HG03064 (cell line): Measurements from ENCODE around the gene BMP5.
A peak's percentile ranks its signal among the peaks of the same experiment; 100 is the strongest.

Experiments used
- ATAC-seq: cut with Tn5 transposase; IDR thresholded peaks from one replicate; pipeline ENCODE4 v1.9.1; 2021; ENCODE audit warnings: low read depth; ENCODE audit not compliant: unreplicated experiment

The BMP5 gene

DNA sequence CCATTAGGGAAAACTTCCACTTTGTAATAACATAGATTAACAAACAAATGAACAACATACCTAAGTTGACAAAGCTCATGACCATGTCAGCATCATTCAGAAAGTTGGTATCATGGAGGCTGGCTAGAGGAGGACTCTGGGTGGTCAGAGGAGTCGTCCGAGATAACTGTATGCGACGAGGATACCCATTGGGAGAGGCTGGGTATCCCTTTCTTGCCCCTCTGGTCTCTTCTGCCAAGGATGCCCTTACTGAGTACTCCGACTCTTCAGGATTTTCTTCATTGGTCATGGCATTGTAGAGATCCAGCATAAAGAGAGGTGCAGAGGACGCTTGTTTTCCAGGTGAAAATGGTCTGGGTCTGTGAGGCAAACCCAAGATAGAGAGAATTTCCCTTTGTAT lies 1.1 kb downstream of the BMP5 start:
- ATAC-seq, result no peak

DNA sequence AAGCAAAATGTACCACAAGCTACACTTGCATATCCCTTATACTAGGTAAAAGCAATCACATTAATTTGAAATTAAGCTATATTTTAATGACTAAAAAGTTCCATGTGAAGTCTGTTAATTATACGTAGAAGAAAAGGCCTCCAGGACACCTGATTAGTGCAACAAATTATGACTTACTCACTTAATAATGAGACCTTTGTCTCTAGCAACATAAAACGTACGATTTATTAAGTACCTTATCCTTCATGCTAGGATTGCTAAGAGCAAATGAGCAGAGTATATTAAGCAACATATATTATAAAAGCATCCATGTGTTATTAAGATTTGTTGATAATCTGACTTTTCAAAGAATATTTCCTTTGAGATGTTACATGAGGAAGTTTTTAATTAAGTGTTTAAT lies 2.5 kb downstream of the BMP5 start:
- ATAC-seq, result no peak

DNA sequence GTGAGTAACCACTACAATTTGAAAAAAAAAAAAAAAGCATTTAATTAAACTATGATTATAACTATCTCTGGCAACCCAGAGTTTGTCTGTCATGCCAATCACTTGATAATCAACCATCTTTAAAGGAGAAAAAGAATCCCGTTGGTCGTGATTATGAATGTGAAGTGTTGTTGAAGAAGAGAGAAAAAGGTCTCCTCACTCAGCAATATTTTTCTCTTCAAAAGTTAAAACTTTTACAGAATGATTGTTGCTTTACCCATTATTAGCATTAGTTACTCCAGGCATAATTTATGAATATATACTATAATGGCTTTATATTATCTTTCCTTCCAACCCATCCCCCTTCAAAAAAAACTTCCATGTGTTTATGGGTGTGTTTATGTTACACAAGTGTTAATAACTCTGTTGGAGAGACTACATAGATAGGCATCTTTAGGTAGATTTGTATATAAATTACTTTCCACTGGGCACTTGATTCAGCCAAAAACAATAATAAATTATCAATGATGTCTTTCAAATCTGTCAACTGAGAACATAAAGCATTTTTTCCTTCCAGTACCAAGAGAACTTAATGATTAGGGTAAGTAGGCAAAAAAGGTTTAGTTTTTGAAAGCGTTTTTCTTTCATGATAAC lies 5.1 kb downstream of the BMP5 start:
- ATAC-seq, result no peak

DNA sequence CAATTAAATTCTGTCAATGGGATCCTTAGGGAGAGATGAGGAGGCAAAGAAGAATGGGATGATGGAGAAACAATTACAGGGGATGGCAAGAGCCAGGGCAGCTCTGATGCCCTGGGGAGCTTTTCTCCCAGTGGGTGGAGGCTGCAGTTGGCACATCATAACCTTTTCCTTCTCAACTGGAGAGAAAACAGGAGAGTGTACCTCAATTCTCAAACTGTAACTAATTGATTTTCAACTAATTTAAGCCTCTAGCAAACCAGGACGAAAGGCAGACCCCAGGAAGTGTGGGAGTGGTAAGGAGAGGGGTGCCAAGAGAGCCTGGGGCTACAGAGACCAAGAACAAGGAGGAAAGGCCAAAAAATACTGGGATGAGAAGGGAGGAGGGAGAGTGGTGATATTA lies 5.7 kb downstream of the BMP5 start:
- ATAC-seq, result no peak

DNA sequence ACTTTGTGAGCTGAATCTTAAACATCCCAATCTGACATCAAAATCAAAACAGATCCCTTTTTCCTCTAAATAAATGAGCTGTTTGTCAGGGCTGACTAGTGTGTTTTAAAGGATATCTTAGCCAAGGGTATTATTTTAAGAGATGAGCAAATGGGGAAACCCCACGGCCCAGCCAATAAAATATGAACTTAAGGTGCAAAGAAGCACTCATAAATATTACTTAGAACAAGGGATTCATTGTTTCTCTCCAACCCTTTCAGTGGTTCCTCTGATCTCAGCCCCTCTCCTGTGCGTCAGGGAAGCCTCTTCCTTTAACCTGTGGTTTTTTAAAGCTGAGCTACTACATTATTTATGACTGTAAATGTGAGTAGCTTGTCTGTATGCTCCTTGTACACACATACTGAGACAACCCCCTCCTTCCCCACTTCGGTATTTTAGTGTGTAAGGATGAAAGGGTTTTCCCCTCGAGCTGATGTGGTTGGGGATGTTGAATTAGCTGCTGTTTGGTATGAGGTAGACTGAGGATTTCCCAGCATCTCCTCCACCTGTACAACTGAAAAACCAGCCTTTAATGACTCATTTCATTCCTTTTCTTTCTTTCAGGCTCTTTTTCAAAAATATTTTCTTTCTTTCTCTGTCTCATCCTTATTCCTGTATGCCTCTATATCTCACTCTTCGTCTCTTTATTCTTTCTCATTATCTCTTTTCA lies 6.5 kb downstream of the BMP5 start:
- peak; percentile 93 for ATAC-seq

DNA sequence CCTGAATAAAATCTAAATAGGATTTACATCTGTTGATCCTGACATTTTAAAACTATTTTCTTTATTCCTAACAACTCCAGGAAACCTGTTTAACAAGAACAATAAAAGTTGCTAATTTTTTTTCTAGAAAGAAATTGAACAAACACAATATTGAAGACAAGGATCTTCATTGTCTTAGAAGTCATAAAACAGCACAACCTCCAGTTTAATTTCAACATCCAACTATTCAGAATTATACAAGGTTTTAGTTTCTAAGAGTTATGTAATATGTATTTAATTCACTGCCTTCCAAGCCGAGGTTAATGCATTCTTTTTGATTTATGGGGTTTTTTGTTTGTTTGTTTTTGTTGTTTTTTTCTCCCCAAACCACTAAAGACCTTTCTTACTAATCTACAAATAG lies 7.2 kb downstream of the BMP5 start:
- no peak for ATAC-seq

DNA sequence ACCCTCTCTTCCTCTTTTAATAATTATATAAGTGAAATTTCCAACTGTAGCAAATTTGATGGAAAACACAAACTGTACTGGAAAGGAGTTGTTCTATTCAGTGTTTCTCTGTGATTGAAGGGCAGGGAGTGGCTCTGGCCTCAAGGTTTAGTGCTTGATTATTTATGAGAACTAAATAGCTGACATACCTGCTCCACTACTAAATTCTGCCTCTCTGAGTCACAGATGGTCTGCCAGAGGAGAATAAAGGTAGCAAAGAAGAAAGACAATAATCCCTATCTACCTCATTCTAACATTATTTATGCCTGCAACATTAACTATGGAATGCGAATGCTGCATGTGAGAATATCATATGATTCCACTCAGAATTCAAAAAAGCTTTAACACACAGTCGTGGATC lies 9.3 kb downstream of the BMP5 start:
- no peak for ATAC-seq

DNA sequence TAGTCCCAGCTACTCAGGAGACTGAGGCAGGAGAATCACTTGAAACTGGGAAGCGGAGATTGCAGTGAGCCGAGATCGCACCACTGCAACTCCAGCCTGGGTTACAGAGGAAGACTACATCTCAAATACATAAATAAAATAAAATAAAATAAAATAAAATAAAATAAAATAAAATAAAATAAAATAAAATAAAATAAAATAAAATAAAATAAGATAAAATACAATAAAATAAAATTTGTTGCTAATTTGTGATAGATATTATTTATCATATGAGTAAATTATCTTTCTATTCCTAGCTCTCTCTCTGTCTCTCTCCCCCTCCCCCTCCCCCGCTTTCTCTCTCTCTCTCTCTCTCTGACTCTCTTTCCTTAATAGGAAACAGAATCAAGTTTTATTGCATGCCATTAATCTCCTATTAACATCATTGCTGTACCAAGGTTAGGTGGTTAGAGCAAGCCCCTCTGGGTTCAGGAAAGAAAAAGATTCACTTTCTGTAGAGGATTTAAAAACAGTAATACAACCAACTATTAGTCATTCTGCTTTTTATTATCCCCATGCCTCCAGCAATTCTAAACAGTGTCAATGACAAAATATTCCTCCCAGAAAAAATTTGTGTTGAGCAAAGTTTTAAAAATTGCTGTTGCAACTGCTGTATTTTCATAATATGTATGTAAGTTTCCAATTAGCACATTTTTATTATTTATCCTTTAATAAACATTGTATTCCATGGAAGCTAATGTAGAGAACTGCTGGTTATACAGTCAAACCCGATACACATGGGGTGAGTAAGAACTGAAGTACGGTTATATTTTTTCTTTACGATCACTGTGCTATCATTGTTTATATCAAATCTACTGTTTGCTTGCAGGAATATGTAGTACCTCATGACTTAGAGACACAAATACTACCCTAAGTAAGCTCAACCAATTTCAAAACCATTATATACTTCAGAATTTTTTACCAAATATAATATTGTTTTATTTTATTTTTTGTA lies 22.1 kb downstream of the BMP5 start:
- no peak for ATAC-seq

DNA sequence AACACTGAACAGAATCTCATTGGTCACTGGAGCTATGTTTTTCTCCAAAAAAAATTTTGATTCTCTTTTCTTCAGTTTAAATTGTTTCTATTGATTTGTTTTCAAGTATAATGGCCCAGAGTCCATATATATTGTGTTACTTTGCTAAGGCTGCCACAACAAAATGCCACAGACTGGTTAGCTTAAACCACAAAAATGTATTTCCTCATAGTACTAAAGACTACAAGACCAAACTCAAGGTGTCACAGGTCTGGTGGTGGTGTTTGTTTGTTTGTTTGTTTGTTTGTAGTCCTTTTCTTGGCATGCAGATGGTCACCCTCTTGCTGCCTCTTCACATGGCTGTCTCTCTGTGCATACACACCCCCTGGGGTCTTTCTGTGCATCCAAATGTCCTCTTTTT lies 34.0 kb downstream of the BMP5 start:
- ATAC-seq, result no peak

DNA sequence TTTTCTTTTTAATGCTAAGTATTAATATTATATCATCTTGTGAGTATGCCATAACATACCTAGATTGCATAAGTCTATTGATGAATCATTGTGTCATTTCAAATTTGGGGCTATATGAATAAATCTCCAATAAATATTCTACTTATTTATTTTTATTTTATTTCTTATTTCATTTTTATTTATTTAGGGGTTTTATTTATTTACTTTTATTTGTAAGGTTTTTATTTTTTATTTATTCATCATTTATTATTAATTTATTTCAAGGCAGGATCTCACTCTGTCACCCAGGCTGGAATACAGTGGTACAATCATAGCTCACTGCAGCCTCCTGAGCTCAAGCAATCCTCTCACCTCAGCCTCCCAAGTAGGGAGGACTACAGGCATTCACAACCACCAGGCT lies 36.3 kb downstream of the BMP5 start:
- ATAC-seq, result no peak

DNA sequence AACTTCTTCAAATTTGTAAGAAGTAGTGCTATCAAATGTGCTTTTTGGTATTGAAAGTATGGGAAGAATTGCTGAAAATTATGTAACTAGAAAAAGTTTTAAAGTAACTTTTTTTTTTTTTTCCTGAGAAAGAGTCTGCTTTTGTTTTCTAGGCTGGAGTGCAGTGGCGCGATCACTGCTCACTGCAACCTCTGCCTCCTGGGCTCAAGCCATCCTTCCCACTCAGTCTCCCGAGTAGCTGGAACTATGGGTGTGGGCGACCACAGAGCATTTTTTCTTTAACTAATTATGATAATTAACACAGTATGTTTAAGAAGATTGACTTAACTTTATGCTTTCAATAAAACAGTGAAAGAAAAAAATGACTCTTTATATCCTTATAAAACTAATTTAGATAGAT lies 38.4 kb downstream of the BMP5 start:
- no peak for ATAC-seq

DNA sequence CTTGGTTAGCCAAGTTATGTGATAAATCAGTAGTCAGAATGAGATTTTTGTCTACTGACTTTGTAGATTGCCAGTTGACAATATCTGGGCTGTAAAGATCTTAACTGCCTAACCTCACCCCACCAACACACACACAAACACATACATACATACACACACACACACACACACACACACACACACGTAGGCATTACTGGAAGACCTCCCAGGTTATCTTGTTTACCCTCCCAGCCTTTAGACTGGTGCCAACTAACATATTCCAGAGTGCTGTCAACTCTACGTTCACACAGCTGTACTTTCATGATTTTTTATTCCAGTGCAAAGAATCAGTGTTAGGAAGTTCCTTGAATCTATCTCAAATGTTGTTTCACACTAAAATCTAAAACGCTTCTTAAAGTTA lies 38.9 kb downstream of the BMP5 start:
- ATAC-seq, result no peak

DNA sequence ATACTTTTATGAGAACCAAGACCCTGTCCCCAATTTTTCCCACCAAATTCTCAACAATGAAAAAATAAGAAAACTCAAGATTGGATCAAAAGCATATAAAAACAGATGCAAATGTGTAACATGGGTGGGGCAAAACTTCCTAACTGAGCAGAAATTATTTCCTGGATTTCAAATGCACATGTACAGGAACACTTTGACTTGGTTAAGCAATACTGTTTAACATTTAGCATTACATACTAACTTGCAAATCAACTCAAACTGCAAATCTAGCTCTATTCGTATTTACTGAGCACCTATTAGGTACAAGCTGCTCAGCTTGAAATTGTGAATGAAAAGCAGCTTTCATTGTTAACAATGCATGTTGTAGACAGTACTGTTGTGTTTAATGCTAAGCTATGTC lies 40.2 kb downstream of the BMP5 start:
- ATAC-seq, result no peak

DNA sequence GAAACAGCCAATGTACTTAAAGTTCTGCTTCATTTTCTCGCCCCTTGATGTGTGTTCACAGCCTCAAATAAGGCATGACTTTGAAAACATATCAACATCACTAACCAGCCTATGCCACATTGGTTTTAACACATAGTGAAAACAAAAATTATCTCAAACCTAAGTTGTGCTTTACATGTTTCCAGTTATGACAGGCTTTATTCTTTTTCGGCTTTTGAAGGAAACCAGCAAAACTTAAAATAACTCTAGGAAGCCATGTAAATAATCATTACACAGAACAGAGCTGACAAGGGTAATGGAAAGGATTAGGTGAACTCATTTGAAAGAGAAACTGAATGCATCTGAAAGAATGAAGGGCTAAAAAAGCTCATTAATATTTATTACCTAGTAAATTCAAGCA lies 42.1 kb downstream of the BMP5 start:
- peak; percentile 79 for ATAC-seq

DNA sequence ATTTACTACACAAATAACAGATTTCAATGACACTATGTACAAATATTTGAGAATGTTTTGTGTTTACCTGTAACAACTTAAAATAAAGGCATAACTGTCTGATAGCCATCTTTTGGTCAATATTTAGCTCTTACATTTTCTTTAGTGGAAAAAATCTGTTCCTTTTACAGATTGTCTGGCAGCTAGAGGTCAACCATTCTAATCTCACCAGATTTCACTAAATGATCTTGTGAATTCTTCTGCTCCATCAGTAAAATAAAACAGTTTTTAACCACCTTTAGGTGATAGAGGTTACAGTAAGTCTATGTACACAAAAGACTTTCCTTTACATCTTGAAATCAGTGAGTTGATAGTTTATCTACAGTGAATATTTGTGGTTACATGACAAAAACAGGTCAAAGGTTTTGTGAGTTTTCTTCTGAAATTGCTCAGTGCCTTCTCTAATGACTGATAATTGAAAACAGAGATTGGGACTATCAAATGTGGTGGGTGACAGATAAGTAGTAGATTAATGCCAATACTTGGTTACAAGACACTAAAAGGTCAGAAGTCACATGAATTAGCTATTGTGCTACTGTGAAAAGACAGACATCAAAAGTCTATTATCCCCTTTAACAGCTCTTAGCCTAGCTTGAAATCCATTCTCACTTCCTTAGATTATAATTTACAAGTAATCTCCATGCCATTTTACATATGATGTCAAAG lies 47.4 kb downstream of the BMP5 start:
- ATAC-seq, result no peak

DNA sequence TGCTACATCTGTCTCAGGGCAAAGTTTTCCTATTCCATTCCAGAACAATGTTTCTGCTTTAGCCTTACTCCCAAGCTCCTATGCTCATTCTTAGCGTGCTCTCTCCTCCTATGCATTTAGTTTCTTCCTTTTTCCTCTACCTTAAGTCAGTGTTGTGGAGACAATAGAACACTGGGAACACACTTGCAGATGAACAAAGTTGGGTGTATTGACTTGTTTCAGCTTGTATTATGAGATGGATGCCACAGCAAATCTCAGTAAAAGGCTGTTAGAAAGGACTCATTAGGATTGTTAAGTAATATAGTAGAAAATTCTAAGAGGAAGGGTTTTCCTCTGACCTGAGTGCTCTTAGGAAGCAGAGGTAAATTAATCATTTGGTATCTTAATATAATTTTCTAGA lies 48.4 kb downstream of the BMP5 start:
- no peak for ATAC-seq

DNA sequence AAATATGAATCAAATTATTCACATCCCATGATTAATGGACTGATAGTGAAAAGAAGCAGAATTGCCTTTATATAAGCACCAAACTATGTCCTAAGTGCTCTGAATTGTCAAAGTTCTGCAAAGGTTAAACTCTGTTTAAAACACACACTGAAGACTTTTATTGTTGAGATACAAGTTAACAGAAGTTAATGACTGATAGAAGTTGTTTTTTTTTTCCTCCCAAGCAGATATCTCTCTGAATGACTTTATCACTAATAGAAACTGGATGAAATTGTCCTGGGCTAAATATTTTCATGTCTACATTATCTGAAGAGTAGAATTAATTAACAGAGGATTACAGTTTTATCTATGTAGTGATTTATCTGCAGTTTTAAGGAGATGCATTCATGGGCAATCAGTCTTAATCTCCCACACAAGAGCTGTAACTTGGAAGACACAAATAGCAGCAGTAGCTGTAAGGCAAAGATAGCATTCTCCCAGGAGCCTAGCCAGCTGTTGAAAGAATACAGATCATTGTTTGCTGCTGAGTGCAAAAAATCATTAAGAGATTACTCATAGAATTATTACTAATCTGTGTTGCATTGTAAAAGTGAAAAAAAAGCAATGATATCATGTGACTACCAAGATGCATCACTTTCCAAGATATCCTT lies 49.9 kb downstream of the BMP5 start:
- no peak for ATAC-seq

DNA sequence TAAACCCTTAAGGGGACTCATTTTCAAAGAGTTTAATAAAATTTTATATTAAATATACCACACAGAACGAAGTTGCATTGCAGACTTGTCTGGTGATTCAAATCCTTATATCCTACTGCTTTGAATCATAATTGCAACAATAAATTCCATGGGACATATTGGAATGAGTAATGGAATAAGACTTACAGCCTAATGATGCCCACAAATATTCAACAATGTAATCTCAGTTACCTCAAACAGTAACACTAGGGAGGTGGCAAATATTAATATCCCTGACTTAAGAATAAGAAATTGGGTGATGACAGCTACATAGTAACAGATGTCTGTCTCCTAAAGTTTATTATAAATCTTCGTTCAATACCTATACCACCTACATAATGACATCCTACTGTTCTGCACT lies 52.6 kb downstream of the BMP5 start:
- ATAC-seq, result no peak

DNA sequence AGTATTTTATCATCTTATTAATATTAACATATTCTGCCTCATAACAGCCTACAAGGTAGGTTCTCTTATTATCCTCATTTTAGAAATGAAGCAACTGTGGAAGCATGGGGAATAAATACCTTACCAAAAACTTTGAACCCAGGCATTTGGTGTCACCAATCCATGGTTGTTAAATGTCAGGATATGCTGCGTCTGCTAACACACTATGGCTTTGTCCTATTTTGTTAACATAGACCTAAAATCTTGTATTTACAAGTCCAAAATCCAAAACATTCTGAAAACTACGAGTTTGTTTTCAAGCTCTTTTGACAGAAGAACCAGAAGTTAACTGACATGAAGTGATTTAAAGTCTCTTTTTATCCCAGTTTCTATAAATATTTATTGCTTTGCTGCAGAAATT lies 53.4 kb downstream of the BMP5 start:
- ATAC-seq, result no peak

DNA sequence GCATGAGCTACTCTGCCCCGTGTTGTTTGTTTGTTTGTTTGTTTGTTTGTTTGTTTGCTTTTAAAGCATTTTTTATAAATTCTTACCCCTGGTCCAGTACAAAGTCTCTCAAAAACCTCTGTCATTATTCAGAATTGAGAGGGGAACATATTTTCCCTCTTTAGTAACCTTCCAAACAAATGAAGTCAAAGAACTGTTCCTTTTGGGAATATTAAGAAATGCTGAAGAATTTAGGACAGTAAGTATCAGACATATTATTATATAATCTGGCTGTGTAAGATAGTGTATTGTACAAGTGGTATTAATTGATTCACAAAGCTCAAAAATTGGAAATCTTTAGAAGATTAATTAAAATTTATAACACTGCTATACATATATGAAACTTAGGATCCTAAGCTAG lies 54.7 kb downstream of the BMP5 start:
- no peak for ATAC-seq
